Measurements from ENCODE around the gene TNFAIP6.

TNFAIP6 gene

GRCh38 chr2:151347294-151347693 is 10.1 kb upstream of the TNFAIP6 start:
- Histone ChIP-seq H3K27ac (ENCODE audit: extremely low read depth, low read depth, low read length) (no peak overlapping the region), H3K36me3 (ENCODE audit: control insufficient read depth in 2 of 2, insufficient read depth in 1 of 2, low read length in 2 of 2) (no peaks in the 10 kb centered on the region), H3K9me3 (ENCODE audit: control insufficient read depth, insufficient read depth, low read depth, low read length) (no peaks in the 10 kb centered on the region), H3K4me1 (ENCODE audit: control insufficient read depth, insufficient read depth, low read length) (no peaks in the 10 kb centered on the region), H3K4me3 (ENCODE audit: low read depth, low read length) (no peak overlapping the region)
- CTCF ChIA-PET, result no interaction called here
- POLR2A ChIA-PET, result no interaction called here
- TF ChIP-seq, protein P1, sequence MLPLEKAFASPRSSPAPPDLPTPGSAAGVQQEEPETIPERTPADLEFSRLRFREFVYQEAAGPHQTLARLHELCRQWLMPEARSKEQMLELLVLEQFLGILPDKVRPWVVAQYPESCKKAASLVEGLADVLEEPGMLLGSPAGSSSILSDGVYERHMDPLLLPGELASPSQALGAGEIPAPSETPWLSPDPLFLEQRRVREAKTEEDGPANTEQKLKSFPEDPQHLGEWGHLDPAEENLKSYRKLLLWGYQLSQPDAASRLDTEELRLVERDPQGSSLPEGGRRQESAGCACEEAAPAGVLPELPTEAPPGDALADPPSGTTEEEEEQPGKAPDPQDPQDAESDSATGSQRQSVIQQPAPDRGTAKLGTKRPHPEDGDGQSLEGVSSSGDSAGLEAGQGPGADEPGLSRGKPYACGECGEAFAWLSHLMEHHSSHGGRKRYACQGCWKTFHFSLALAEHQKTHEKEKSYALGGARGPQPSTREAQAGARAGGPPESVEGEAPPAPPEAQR (tag by site-specific recombination; IDR thresholded peaks at IDR 0.05), result no peak
- TF ChIP-seq, protein P2, sequence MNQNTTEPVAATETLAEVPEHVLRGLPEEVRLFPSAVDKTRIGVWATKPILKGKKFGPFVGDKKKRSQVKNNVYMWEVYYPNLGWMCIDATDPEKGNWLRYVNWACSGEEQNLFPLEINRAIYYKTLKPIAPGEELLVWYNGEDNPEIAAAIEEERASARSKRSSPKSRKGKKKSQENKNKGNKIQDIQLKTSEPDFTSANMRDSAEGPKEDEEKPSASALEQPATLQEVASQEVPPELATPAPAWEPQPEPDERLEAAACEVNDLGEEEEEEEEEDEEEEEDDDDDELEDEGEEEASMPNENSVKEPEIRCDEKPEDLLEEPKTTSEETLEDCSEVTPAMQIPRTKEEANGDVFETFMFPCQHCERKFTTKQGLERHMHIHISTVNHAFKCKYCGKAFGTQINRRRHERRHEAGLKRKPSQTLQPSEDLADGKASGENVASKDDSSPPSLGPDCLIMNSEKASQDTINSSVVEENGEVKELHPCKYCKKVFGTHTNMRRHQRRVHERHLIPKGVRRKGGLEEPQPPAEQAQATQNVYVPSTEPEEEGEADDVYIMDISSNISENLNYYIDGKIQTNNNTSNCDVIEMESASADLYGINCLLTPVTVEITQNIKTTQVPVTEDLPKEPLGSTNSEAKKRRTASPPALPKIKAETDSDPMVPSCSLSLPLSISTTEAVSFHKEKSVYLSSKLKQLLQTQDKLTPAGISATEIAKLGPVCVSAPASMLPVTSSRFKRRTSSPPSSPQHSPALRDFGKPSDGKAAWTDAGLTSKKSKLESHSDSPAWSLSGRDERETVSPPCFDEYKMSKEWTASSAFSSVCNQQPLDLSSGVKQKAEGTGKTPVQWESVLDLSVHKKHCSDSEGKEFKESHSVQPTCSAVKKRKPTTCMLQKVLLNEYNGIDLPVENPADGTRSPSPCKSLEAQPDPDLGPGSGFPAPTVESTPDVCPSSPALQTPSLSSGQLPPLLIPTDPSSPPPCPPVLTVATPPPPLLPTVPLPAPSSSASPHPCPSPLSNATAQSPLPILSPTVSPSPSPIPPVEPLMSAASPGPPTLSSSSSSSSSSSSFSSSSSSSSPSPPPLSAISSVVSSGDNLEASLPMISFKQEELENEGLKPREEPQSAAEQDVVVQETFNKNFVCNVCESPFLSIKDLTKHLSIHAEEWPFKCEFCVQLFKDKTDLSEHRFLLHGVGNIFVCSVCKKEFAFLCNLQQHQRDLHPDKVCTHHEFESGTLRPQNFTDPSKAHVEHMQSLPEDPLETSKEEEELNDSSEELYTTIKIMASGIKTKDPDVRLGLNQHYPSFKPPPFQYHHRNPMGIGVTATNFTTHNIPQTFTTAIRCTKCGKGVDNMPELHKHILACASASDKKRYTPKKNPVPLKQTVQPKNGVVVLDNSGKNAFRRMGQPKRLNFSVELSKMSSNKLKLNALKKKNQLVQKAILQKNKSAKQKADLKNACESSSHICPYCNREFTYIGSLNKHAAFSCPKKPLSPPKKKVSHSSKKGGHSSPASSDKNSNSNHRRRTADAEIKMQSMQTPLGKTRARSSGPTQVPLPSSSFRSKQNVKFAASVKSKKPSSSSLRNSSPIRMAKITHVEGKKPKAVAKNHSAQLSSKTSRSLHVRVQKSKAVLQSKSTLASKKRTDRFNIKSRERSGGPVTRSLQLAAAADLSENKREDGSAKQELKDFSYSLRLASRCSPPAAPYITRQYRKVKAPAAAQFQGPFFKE (tag by site-specific recombination; IDR thresholded peaks at IDR 0.05; ENCODE audit: borderline replicate concordance), result no peak
- TF ChIP-seq ZNF843 (tag by site-specific recombination; IDR thresholded peaks at IDR 0.05), result no peak
- no peak for TF ChIP-seq OVOL3 (tag by site-specific recombination; IDR thresholded peaks at IDR 0.05)
- no peak for TF ChIP-seq ZNF16 (tag by site-specific recombination; IDR thresholded peaks at IDR 0.05; ENCODE audit: low read depth)
- TF ChIP-seq SP2 (tag by site-specific recombination; IDR thresholded peaks at IDR 0.05), result no peak
- TF ChIP-seq, protein P3, sequence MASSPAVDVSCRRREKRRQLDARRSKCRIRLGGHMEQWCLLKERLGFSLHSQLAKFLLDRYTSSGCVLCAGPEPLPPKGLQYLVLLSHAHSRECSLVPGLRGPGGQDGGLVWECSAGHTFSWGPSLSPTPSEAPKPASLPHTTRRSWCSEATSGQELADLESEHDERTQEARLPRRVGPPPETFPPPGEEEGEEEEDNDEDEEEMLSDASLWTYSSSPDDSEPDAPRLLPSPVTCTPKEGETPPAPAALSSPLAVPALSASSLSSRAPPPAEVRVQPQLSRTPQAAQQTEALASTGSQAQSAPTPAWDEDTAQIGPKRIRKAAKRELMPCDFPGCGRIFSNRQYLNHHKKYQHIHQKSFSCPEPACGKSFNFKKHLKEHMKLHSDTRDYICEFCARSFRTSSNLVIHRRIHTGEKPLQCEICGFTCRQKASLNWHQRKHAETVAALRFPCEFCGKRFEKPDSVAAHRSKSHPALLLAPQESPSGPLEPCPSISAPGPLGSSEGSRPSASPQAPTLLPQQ (tag by site-specific recombination; IDR thresholded peaks at IDR 0.05), result no peak
- TF ChIP-seq ZNF596 (tag by site-specific recombination; IDR thresholded peaks at IDR 0.05), result no peak
- TF ChIP-seq ZNF549 (tag by site-specific recombination; IDR thresholded peaks at IDR 0.05), result no peak
- TF ChIP-seq, protein P4, sequence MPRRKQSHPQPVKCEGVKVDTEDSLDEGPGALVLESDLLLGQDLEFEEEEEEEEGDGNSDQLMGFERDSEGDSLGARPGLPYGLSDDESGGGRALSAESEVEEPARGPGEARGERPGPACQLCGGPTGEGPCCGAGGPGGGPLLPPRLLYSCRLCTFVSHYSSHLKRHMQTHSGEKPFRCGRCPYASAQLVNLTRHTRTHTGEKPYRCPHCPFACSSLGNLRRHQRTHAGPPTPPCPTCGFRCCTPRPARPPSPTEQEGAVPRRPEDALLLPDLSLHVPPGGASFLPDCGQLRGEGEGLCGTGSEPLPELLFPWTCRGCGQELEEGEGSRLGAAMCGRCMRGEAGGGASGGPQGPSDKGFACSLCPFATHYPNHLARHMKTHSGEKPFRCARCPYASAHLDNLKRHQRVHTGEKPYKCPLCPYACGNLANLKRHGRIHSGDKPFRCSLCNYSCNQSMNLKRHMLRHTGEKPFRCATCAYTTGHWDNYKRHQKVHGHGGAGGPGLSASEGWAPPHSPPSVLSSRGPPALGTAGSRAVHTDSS (tag by site-specific recombination; IDR thresholded peaks at IDR 0.05), result no peak
- no peak for TF ChIP-seq ZNF2 (tag by site-specific recombination; IDR thresholded peaks at IDR 0.05)
- TF ChIP-seq, protein P5, sequence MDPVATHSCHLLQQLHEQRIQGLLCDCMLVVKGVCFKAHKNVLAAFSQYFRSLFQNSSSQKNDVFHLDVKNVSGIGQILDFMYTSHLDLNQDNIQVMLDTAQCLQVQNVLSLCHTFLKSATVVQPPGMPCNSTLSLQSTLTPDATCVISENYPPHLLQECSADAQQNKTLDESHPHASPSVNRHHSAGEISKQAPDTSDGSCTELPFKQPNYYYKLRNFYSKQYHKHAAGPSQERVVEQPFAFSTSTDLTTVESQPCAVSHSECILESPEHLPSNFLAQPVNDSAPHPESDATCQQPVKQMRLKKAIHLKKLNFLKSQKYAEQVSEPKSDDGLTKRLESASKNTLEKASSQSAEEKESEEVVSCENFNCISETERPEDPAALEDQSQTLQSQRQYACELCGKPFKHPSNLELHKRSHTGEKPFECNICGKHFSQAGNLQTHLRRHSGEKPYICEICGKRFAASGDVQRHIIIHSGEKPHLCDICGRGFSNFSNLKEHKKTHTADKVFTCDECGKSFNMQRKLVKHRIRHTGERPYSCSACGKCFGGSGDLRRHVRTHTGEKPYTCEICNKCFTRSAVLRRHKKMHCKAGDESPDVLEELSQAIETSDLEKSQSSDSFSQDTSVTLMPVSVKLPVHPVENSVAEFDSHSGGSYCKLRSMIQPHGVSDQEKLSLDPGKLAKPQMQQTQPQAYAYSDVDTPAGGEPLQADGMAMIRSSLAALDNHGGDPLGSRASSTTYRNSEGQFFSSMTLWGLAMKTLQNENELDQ (tag by site-specific recombination; IDR thresholded peaks at IDR 0.05; ENCODE audit: low read depth), result no peak
- no peak for TF ChIP-seq ZNF26 (tag by site-specific recombination; IDR thresholded peaks at IDR 0.05)
- no peak for TF ChIP-seq ZNF623 (tag by site-specific recombination; IDR thresholded peaks at IDR 0.05)
- no peak for TF ChIP-seq GLI4 (tag by site-specific recombination; IDR thresholded peaks at IDR 0.05)
- no peak for TF ChIP-seq KLF9 (tag by site-specific recombination; IDR thresholded peaks at IDR 0.05; ENCODE audit: low read depth)
